Liver (tissue), 3 donors: ENCODE measurements around the gene GHRHR.

ENCODE experiments used
- CTCF ChIP-seq: fragments of 150-350 bp; IDR thresholded peaks from 2 replicates; pipeline ENCODE4 v1.5.1; 2017; ENCODE audit warnings: improper control_type of control experiment, low read depth, low read length; ENCODE audit not compliant: missing input control
- FOXA1 ChIP-seq: IDR thresholded peaks from 2 replicates; pipeline ENCODE4 v1.6.1; 2016; ENCODE audit warnings: antibody characterized with exemption
- GABPA ChIP-seq, 2 donors: IDR thresholded peaks in 1 of 2; conservative IDR thresholded peaks in 1 of 2; 2 replicates each; pipeline ENCODE4 v1.6.1; 2016; ENCODE audit warnings: antibody characterized with exemption in 2 of 2, mild to moderate bottlenecking in 1 of 2, moderate library complexity in 1 of 2
- JUND ChIP-seq, 2 donors: IDR thresholded peaks; 2 replicates each; pipeline ENCODE4 v1.6.1; 2016; ENCODE audit warnings: antibody characterized with exemption in 2 of 2
- REST ChIP-seq: IDR thresholded peaks from 2 replicates; pipeline ENCODE4 v1.6.1; 2016; ENCODE audit warnings: antibody characterized with exemption, mild to moderate bottlenecking
- SP1 ChIP-seq: IDR thresholded peaks from 2 replicates; pipeline ENCODE4 v1.6.1; 2018; ENCODE audit warnings: antibody characterized with exemption, mild to moderate bottlenecking
- donor health status: healthy.
- donor health status: healthy.

GRCh38 chr7:30976381-30976780 is 12.6 kb downstream of the GHRHR start:
- TF ChIP-seq CTCF = no peak
- TF ChIP-seq SP1 = no peak
- no peak for TF ChIP-seq FOXA1
- no peak for TF ChIP-seq GABPA (IDR thresholded peaks at IDR 0.05 in 1 of 2, conservative IDR thresholded peaks at IDR 0.05 in 1 of 2)
- no peak for TF ChIP-seq REST
- TF ChIP-seq JUND (IDR thresholded peaks at IDR 0.05) = no peak
